HG02885 (cell line): ENCODE measurements around the gene CCDC136.
A peak's percentile ranks its signal among the peaks of the same experiment; 100 is the strongest.

ENCODE experiments used
- ATAC-seq: cut with Tn5 transposase; IDR thresholded peaks from one replicate; pipeline ENCODE4 v1.9.1; 2021; ENCODE audit warnings: mild to moderate bottlenecking; ENCODE audit not compliant: unreplicated experiment, poor library complexity

Gene CCDC136

GRCh38 chr7:128858380-128859231, 66.8 kb downstream of the CCDC136 start:
- ATAC-seq = no peak

- no peak for ATAC-seq
Observed at GRCh38 chr7:128859232-128860157, 67.7 kb downstream of the CCDC136 start.

- ATAC-seq = no peak
Observed at GRCh38 chr7:128860158-128861073, 68.6 kb downstream of the CCDC136 start.

GRCh38 chr7:128861957-128862570, 70.3 kb downstream of the CCDC136 start:
- no peak for ATAC-seq

- ATAC-seq = peak; percentile 88
Observed at GRCh38 chr7:128862571-128863432, 71.0 kb downstream of the CCDC136 start, which contains the start of gene ATP6V1F. Gene ATP6V1F (plus strand): TSS chr7:128862856. CDS start chr7:128862905, 49 bp downstream.

GRCh38 chr7:128863433-128863989, 71.7 kb downstream of the CCDC136 start:
- peak; percentile 47 for ATAC-seq

- ATAC-seq = no peak
Observed at GRCh38 chr7:128865303-128865702, 73.5 kb downstream of the CCDC136 start.

GRCh38 chr7:128865996-128866877, 74.5 kb downstream of the CCDC136 start:
- no peak for ATAC-seq

- no peak for ATAC-seq
Observed at GRCh38 chr7:128867241-128867640, 75.5 kb downstream of the CCDC136 start.

GRCh38 chr7:128867842-128868623, 76.3 kb downstream of the CCDC136 start:
- no peak for ATAC-seq

GRCh38 chr7:128868624-128869137, 76.9 kb downstream of the CCDC136 start:
- no peak for ATAC-seq

GRCh38 chr7:128869138-128869943, 77.6 kb downstream of the CCDC136 start:
- ATAC-seq = peak; percentile 81

GRCh38 chr7:128869944-128870285, 78.1 kb downstream of the CCDC136 start:
- peak; percentile 23 for ATAC-seq

- no peak for ATAC-seq
Observed at GRCh38 chr7:128871050-128871449, 79.3 kb downstream of the CCDC136 start.
